OCI-LY7 (cell line): ENCODE results near the gene SLC30A4. TPM values are rescaled to one million over a fixed set of nuclear protein-coding genes. Genes with fewer than 3 reads are reported as not detected.
A peak's percentile ranks its signal among the peaks of the same experiment; 100 is the strongest.

ENCODE experiments used
- BruUV-seq: library from RNA; stranded (reverse); fragments of 400-500 nt; replicated peaks from 2 replicates; lab custom pipeline; 2021; lab: Mats Ljungman, UMichigan
- CTCF ChIA-PET: fragments of 300-600 bp; sonication (Branson Sonifier 250); formaldehyde crosslinking; loops from one replicate; lab custom pipeline; 2022; ENCODE audit warnings: antibody characterized with exemption; ENCODE audit not compliant: unreplicated experiment; lab: Charles Lee
- POLR2A ChIA-PET: fragments of 300-600 bp; sonication (Branson Sonifier 250); formaldehyde crosslinking; loops from one replicate; lab custom pipeline; 2022; ENCODE audit warnings: antibody characterized with exemption; lab: Charles Lee
- DNase-seq: peaks from one replicate; pipeline ENCODE4 v3.0.0-alpha.2; 2015; ENCODE audit warnings: low spot score
- H2AFZ ChIP-seq: fragments of 200-600 bp; sonication (generic), shearing (Covaris generic); 2 replicates; pipeline ENCODE4 v1.6.1; 2014; ENCODE audit warnings: mild to moderate bottlenecking, antibody characterized with exemption, low read length, moderate library complexity
- H3K27ac ChIP-seq: fragments of 200-600 bp; sonication (generic); 2 replicates; pipeline ENCODE4 v1.5.1; 2014; ENCODE audit warnings: mixed run types, low read depth, mild to moderate bottlenecking, moderate library complexity, low read length, inconsistent platforms; ENCODE audit not compliant: poor library complexity, severe bottlenecking
- H3K36me3 ChIP-seq: fragments of 200-600 bp; sonication (generic); 2 replicates; pipeline ENCODE4 v1.6.1; 2014; ENCODE audit warnings: mild to moderate bottlenecking, antibody characterized with exemption, low read length, moderate library complexity, mixed read lengths; ENCODE audit not compliant: insufficient read depth
- H3K4me1 ChIP-seq: fragments of 200-600 bp; sonication (generic); 2 replicates; pipeline ENCODE4 v1.5.1; 2014; ENCODE audit warnings: mild to moderate bottlenecking, low read length; ENCODE audit not compliant: insufficient read depth, poor library complexity, severe bottlenecking
- H3K4me2 ChIP-seq: fragments of 200-600 bp; sonication (generic); 2 replicates; pipeline ENCODE4 v1.6.1; 2014; ENCODE audit warnings: mild to moderate bottlenecking, low read length
- H3K4me3 ChIP-seq: fragments of 200-600 bp; sonication (generic); 2 replicates; pipeline ENCODE4 v1.5.1; 2014; ENCODE audit warnings: mild to moderate bottlenecking, low read depth, low read length; ENCODE audit not compliant: poor library complexity, severe bottlenecking
- H3K79me2 ChIP-seq: fragments of 200-600 bp; sonication (generic); 2 replicates; pipeline ENCODE4 v1.6.1; 2016; ENCODE audit warnings: low read depth, mild to moderate bottlenecking, low read length, moderate library complexity, mixed read lengths; ENCODE audit not compliant: insufficient read depth
- H3K9me2 ChIP-seq: fragments of 200-600 bp; sonication (generic); 2 replicates; pipeline ENCODE4 v1.6.1; 2016; ENCODE audit warnings: mild to moderate bottlenecking, low read length, mixed read lengths; ENCODE audit not compliant: insufficient read depth
- H3K9me3 ChIP-seq: fragments of 200-600 bp; sonication (generic); 2 replicates; pipeline ENCODE4 v1.6.1; 2014; ENCODE audit warnings: mild to moderate bottlenecking, mixed run types, low read length, mixed read lengths
- H4K20me1 ChIP-seq: fragments of 200-600 bp; sonication (generic); 2 replicates; pipeline ENCODE4 v1.6.1; 2014; ENCODE audit warnings: mild to moderate bottlenecking, antibody characterized with exemption, low read length, moderate library complexity, mixed read lengths; ENCODE audit not compliant: insufficient read depth
- EZH2phosphoT487 ChIP-seq: fragments of 200-600 bp; sonication (generic); IDR thresholded peaks from 2 replicates; pipeline ENCODE4 v1.6.1; 2018; ENCODE audit warnings: low read depth, borderline replicate concordance, mild to moderate bottlenecking, mixed run types, antibody characterized with exemption, low read length, moderate library complexity, mixed read lengths
- intact Hi-C: fragments of 100-400 bp; cut with micrococcal nuclease; formaldehyde crosslinking; loops from one replicate; pipeline ENCODE4 v1.10.0; 2022; ENCODE audit not compliant: unreplicated experiment
- total RNA-seq, 2 experiments: library from RNA; depleted of rRNA in 1 of 2; stranded (reverse); fragments of >200 nt in 1 of 2; shearing (Covaris generic) in 1 of 2; gene quantifications; 2 replicates each; pipeline ENCODE4 v1.2.3, GENCODE V29; 2014 to 2022
- TF ChIP-seq, protein P1 (sequence below): fragments of 200-600 bp; sonication (generic); conservative IDR thresholded peaks from 2 replicates; pipeline ENCODE4 v1.5.1; 2014; ENCODE audit warnings: mild to moderate bottlenecking, antibody characterized with exemption, low read length, moderate library complexity, mixed read lengths

Gene SLC30A4
- total RNA-seq, 2 experiments from 2014 or later, result 0.13 to 3.5 TPM

DNA sequence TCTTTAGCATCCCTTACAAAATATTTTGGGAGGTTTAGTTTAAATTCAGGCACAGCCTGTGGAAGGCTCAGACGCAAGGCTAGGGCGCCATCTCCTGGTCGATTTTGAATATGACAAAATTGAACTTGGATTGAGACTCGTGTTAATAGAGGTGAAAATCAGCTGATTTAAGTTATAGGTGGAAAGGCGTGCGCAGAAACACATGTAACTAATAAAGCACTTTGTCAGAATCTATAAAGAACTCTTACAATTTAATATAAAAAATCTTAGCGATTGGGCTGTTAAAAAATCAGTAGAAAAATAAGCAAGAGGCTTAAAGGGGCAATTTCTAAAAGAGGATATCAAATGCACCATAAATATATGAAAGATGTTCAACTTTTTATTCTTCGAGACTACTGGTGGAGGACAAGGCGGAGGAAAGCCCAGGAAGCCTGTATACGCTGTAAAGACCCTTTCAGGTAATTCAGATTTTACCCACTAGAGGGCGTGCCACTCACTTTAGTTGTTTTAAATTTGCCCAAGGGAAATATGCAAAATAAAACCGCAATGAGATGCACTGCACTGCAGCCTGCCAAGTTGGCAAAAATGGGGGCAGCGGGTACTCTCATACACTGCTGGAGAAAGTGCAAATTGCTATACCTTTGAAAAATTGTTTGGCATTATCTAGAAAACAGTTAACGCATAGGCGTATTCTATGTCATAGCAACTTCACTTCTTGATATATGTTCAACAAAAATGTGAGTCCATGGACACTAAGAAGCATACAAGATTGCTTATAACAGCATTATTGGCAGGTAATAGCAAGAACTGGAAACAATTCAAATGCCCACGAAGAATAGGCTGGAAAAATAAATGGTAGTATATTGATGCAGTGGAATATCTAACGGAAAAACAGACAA lies 64.7 kb downstream of the SLC30A4 start:
- peak overlapping the region; percentile 97 for H2AFZ ChIP-seq
- BruUV-seq, result no TSS peak
- peaks cover 29% of the 10 kb centered on the region for H3K4me1 ChIP-seq
- intact Hi-C loops, result loop anchor here (1.0 to 5.0 kb wide), 8 partner anchors 28 to 331 kb away; partner anchors contain the start of genes DUOX1, DUOXA1 and SLC30A4
- TF ChIP-seq EZH2phosphoT487, result no peak
- TF ChIP-seq, protein P1, sequence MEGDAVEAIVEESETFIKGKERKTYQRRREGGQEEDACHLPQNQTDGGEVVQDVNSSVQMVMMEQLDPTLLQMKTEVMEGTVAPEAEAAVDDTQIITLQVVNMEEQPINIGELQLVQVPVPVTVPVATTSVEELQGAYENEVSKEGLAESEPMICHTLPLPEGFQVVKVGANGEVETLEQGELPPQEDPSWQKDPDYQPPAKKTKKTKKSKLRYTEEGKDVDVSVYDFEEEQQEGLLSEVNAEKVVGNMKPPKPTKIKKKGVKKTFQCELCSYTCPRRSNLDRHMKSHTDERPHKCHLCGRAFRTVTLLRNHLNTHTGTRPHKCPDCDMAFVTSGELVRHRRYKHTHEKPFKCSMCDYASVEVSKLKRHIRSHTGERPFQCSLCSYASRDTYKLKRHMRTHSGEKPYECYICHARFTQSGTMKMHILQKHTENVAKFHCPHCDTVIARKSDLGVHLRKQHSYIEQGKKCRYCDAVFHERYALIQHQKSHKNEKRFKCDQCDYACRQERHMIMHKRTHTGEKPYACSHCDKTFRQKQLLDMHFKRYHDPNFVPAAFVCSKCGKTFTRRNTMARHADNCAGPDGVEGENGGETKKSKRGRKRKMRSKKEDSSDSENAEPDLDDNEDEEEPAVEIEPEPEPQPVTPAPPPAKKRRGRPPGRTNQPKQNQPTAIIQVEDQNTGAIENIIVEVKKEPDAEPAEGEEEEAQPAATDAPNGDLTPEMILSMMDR, result peak; percentile 95
- ChIA-PET CTCF (interaction anchor here (0.6 to 1.7 kb wide), 2 partner anchors 129 to 156 kb away, joined by 3 to 6 read pairs; partner anchors contain the start of gene BLOC1S6), POLR2A (interaction anchor here (0.6 to 0.7 kb wide), 2 partner anchors 27 to 56 kb away, joined by 3 read pairs; a partner anchor contains a TSS)
- no peaks in the 10 kb centered on the region for H4K20me1 ChIP-seq
- H3K4me3 ChIP-seq, result peak overlapping the region; percentile 67
- peak; percentile 94 for DNase-seq
- peak overlapping the region; percentile 63 for H3K27ac ChIP-seq
- H3K9me2 ChIP-seq, result no peaks in the 10 kb centered on the region
- peak overlapping the region; percentile 81 for H3K4me2 ChIP-seq
- H3K9me3 ChIP-seq, result no peaks in the 10 kb centered on the region
- no peaks in the 10 kb centered on the region for H3K79me2 ChIP-seq
- H3K36me3 ChIP-seq, result no peaks in the 10 kb centered on the region

DNA sequence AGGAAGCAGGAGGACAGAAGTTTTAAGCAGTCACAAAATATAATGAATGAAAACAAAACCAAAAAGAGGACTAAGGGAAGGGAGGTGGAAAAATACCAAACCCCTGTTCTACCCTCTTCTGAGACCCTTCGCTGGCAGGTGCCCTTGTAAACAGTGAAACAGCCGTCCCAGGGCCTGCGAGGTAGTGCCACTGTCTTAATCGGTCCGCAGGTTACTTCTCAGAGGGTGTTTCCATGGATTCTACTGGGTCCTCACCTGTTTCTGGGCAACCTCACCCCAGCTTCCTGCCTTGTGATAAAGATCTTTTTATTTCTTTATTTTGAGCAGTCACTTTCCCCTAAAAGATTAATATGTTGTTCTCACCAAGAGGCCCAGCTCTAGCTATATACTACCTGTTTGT lies 65.3 kb downstream of the SLC30A4 start:
- no peak for DNase-seq
- no peaks in the 10 kb centered on the region for H3K79me2 ChIP-seq
- no peaks in the 10 kb centered on the region for H3K9me2 ChIP-seq
- no peaks in the 10 kb centered on the region for H4K20me1 ChIP-seq
- peak overlapping the region; percentile 81 for H3K4me2 ChIP-seq
- BruUV-seq, result no TSS peak
- peak overlapping the region; percentile 63 for H3K27ac ChIP-seq
- POLR2A ChIA-PET, result no interaction called here
- peak overlapping the region; percentile 97 for H2AFZ ChIP-seq
- peaks cover 29% of the 10 kb centered on the region for H3K4me1 ChIP-seq
- CTCF ChIA-PET, result interaction anchor here (1.7 kb wide), 1 partner anchor 157 kb away, joined by 6 read pairs; no protein-coding TSS in a partner anchor
- no peaks in the 10 kb centered on the region for H3K9me3 ChIP-seq
- intact Hi-C loops, result loop anchor here (1.0 to 5.0 kb wide), 5 partner anchors 27 to 330 kb away; partner anchors contain the start of genes DUOX1, DUOXA1 and SLC30A4
- no peaks in the 10 kb centered on the region for H3K36me3 ChIP-seq
- TF ChIP-seq, protein P1, result no peak
- TF ChIP-seq EZH2phosphoT487, result no peak
- no peak overlapping the region for H3K4me3 ChIP-seq
